NCI-H2081 (cell line): Measurements from ENCODE around the gene HOXD10.

Source experiments
- DNase-seq, 2 experiments: peaks; one replicate each; lab custom pipeline; 2025; lab: John Stamatoyannopoulos, UW

The HOXD10 gene

GRCh38 chr2:176123411-176124109, 7.0 kb downstream of the HOXD10 start:
- DNase-seq = no peak

GRCh38 chr2:176124110-176124946, 7.8 kb downstream of the HOXD10 start:
- DNase-seq = no peak

- no peak for DNase-seq
These were observed 8.6 kb downstream of the HOXD10 start for GRCh38 chr2:176124947-176125771.

GRCh38 chr2:176125772-176126054, 9.1 kb downstream of the HOXD10 start:
- no peak for DNase-seq

GRCh38 chr2:176126929-176127773, 10.6 kb downstream of the HOXD10 start:
- peak; percentile 60 to 64 for DNase-seq

- no peak for DNase-seq
These were observed 11.1 kb downstream of the HOXD10 start for GRCh38 chr2:176127774-176128072.

GRCh38 chr2:176128172-176128981, 11.8 kb downstream of the HOXD10 start:
- peak in 1 of 2 experiments; percentile 21 for DNase-seq

- DNase-seq = peak; percentile 79 to 92
These were observed 12.6 kb downstream of the HOXD10 start, which contains the start of gene HOXD8 for GRCh38 chr2:176128982-176129796. TSS of gene HOXD8 (plus strand) at chr2:176129705. CDS start at chr2:176130367, 662 bp downstream.

- DNase-seq = peak in 1 of 2 experiments; percentile 42
These were observed 13.2 kb downstream of the HOXD10 start for GRCh38 chr2:176129813-176130146.

- DNase-seq = peak; percentile 49 to 76
These were observed 13.8 kb downstream of the HOXD10 start for GRCh38 chr2:176130147-176130956.

GRCh38 chr2:176130957-176131847, 14.6 kb downstream of the HOXD10 start:
- DNase-seq = no peak

GRCh38 chr2:176131848-176132158, 15.2 kb downstream of the HOXD10 start:
- no peak for DNase-seq

- DNase-seq = no peak
These were observed 15.9 kb downstream of the HOXD10 start for GRCh38 chr2:176132205-176133171.

- no peak for DNase-seq
These were observed 16.8 kb downstream of the HOXD10 start for GRCh38 chr2:176133389-176133788.

- no peak for DNase-seq
These were observed 17.5 kb downstream of the HOXD10 start for GRCh38 chr2:176134035-176134434.

GRCh38 chr2:176135035-176135440, 18.5 kb downstream of the HOXD10 start:
- DNase-seq = peak in 1 of 2 experiments; percentile 42
